Naive B cell (primary cell): ENCODE results near the gene TENT4A. TPM values are rescaled to one million over a fixed set of nuclear protein-coding genes. Genes with fewer than 3 reads are reported as not detected.
A peak's percentile ranks its signal among the peaks of the same experiment; 100 is the strongest.

Source experiments
- ATAC-seq, 2 donors: fragments of 150-1000 bp; cut with Tn5 transposase; 2 replicates each; pipeline ENCODE4 v1.10.0; 2021; ENCODE audit warnings: low read depth in 2 of 2, mild to moderate bottlenecking in 2 of 2, moderate library complexity in 2 of 2
- DNase-seq: peaks from one replicate; pipeline ENCODE4 v3.0.0; 2022
- H3K27ac Mint-ChIP-seq, 6 donors: one replicate each; pipeline ENCODE4 v1.8.0; 2020 to 2022; ENCODE audit warnings: mild to moderate bottlenecking in 6 of 6, mixed read lengths in 6 of 6, moderate library complexity in 5 of 6, inconsistent platforms in 2 of 6
- H3K27me3 Mint-ChIP-seq, 3 donors: one replicate each; pipeline ENCODE4 v1.8.0; 2021 to 2022; ENCODE audit warnings: mixed read lengths in 3 of 3, mild to moderate bottlenecking in 1 of 3
- H3K36me3 Mint-ChIP-seq, 2 donors: one replicate each; pipeline ENCODE4 v1.8.0; 2020 to 2022; ENCODE audit warnings: mixed read lengths in 2 of 2, inconsistent platforms in 1 of 2, mild to moderate bottlenecking in 1 of 2
- H3K4me1 Mint-ChIP-seq, 3 donors: one replicate each; pipeline ENCODE4 v1.8.0; 2020 to 2022; ENCODE audit warnings: mixed read lengths in 3 of 3, inconsistent platforms in 1 of 3, mild to moderate bottlenecking in 1 of 3, moderate library complexity in 1 of 3
- H3K4me3 Mint-ChIP-seq, 8 donors: one replicate each; pipeline ENCODE4 v1.8.0; 2020 to 2022; ENCODE audit warnings: mild to moderate bottlenecking in 8 of 8, mixed read lengths in 8 of 8, moderate library complexity in 8 of 8, inconsistent platforms in 2 of 8
- H3K9me3 Mint-ChIP-seq, 7 donors: one replicate each; pipeline ENCODE4 v1.8.0; 2020 to 2022; ENCODE audit warnings: mixed read lengths in 7 of 7, mild to moderate bottlenecking in 5 of 7, inconsistent platforms in 2 of 7, moderate library complexity in 1 of 7
- polyA plus RNA-seq, 6 donors: library from polyadenylated mRNA; unstranded; fragments of 300-500 nt; fragmentation: Illumina TruSeq; gene quantifications; one replicate each; pipeline ENCODE4 v1.2.3, GENCODE V29; 2021; ENCODE audit warnings: low read depth in 6 of 6

Gene TENT4A
- polyA plus RNA-seq, 6 donors from 2014 or later: 0.04 to 2.0 (median 0.96) TPM

GRCh38 chr5:6755519-6755918, 42.3 kb downstream of the TENT4A start:
- Mint-ChIP-seq H3K4me1 (peaks cover 0 to under 1% (median 0%) of the 10 kb centered on the region in 3 donors), H3K36me3 (peaks cover 13 to 25% of the 10 kb centered on the region in 2 donors), H3K9me3 (no peaks in the 10 kb centered on the region), H3K27me3 (no peaks in the 10 kb centered on the region), H3K27ac (peak overlapping the region in 1 of 6 donors; percentile 14), H3K4me3 (no peak overlapping the region)
- ATAC-seq (no peak), DNase-seq (no peak)

GRCh38 chr5:6755941-6756340, 42.7 kb downstream of the TENT4A start:
- Mint-ChIP-seq H3K27me3 (no peaks in the 10 kb centered on the region), H3K4me3 (no peak overlapping the region), H3K4me1 (no peaks in the 10 kb centered on the region), H3K9me3 (no peaks in the 10 kb centered on the region), H3K36me3 (peaks cover 13 to 25% of the 10 kb centered on the region in 2 donors), H3K27ac (no peak overlapping the region)
- DNase-seq (no peak), ATAC-seq (no peak)

GRCh38 chr5:6757414-6757969, 44.3 kb downstream of the TENT4A start:
- Mint-ChIP-seq H3K4me3 (no peak overlapping the region), H3K27me3 (no peaks in the 10 kb centered on the region), H3K27ac (peak overlapping the region in 1 of 6 donors; percentile 91), H3K9me3 (peaks cover 0 to under 1% (median 0%) of the 10 kb centered on the region in 7 donors), H3K4me1 (no peaks in the 10 kb centered on the region), H3K36me3 (peaks cover 13 to 25% of the 10 kb centered on the region in 2 donors)
- no peak for DNase-seq
- ATAC-seq: no peak

GRCh38 chr5:6758236-6758635, 45.0 kb downstream of the TENT4A start:
- H3K27me3 Mint-ChIP-seq: no peaks in the 10 kb centered on the region
- peaks cover 0 to 3% (median 0%) of the 10 kb centered on the region in 7 donors for H3K9me3 Mint-ChIP-seq
- DNase-seq (no peak), ATAC-seq (no peak)
- H3K4me3 Mint-ChIP-seq: no peak overlapping the region
- H3K4me1 Mint-ChIP-seq: no peaks in the 10 kb centered on the region
- H3K36me3 Mint-ChIP-seq: peaks cover 10 to 20% of the 10 kb centered on the region in 2 donors
- H3K27ac Mint-ChIP-seq: peak overlapping the region in 1 of 6 donors; percentile 91

- H3K36me3 Mint-ChIP-seq: peaks cover 5 to 15% of the 10 kb centered on the region in 2 donors
- no peak overlapping the region for H3K4me3 Mint-ChIP-seq
- H3K4me1 Mint-ChIP-seq: no peaks in the 10 kb centered on the region
- no peak overlapping the region for H3K27ac Mint-ChIP-seq
- H3K27me3 Mint-ChIP-seq: no peaks in the 10 kb centered on the region
- ATAC-seq (no peak), DNase-seq (no peak)
- H3K9me3 Mint-ChIP-seq: peaks cover 0 to 3% (median 0%) of the 10 kb centered on the region in 7 donors
Observed at GRCh38 chr5:6758706-6759105, 45.5 kb downstream of the TENT4A start.

- Mint-ChIP-seq H3K9me3 (peaks cover 0 to 3% (median 0%) of the 10 kb centered on the region in 7 donors), H3K4me3 (no peak overlapping the region)
- ATAC-seq: no peak
Observed at GRCh38 chr5:6759401-6759800, 46.2 kb downstream of the TENT4A start.

GRCh38 chr5:6759983-6760382, 46.8 kb downstream of the TENT4A start:
- H3K4me3 Mint-ChIP-seq: no peak overlapping the region
- H3K4me1 Mint-ChIP-seq: no peaks in the 10 kb centered on the region
- peak overlapping the region in 1 of 6 donors; percentile 60 for H3K27ac Mint-ChIP-seq
- no peaks in the 10 kb centered on the region for H3K27me3 Mint-ChIP-seq
- H3K36me3 Mint-ChIP-seq: peaks cover 0 to 12% of the 10 kb centered on the region in 2 donors
- DNase-seq (no peak), ATAC-seq (no peak)
- peaks cover 0 to 3% (median 0%) of the 10 kb centered on the region in 7 donors for H3K9me3 Mint-ChIP-seq

More at GRCh38 chr5:6759401-6759800, 46.2 kb downstream of the TENT4A start:
- H3K4me1 Mint-ChIP-seq: no peaks in the 10 kb centered on the region
- no peak overlapping the region for H3K27ac Mint-ChIP-seq
- H3K36me3 Mint-ChIP-seq: peaks cover 0 to 13% of the 10 kb centered on the region in 2 donors
- no peak for DNase-seq
- no peaks in the 10 kb centered on the region for H3K27me3 Mint-ChIP-seq

GRCh38 chr5:6760686-6761085, 47.5 kb downstream of the TENT4A start:
- Mint-ChIP-seq H3K36me3 (peaks cover 0 to 5% of the 10 kb centered on the region in 2 donors), H3K4me1 (no peaks in the 10 kb centered on the region), H3K27me3 (no peaks in the 10 kb centered on the region), H3K9me3 (peaks cover 0 to 3% (median 0%) of the 10 kb centered on the region in 7 donors), H3K4me3 (no peak overlapping the region), H3K27ac (peak overlapping the region in 2 of 6 donors; percentile 54 to 88)
- ATAC-seq (no peak), DNase-seq (no peak)

- H3K9me3 Mint-ChIP-seq: peaks cover 0 to 3% (median 0%) of the 10 kb centered on the region in 7 donors
- no peak for ATAC-seq
- H3K36me3 Mint-ChIP-seq: no peaks in the 10 kb centered on the region
- no peak for DNase-seq
- H3K4me1 Mint-ChIP-seq: no peaks in the 10 kb centered on the region
- no peak overlapping the region for H3K4me3 Mint-ChIP-seq
- H3K27me3 Mint-ChIP-seq: no peaks in the 10 kb centered on the region
- no peak overlapping the region for H3K27ac Mint-ChIP-seq
Observed at GRCh38 chr5:6761333-6761732, 48.1 kb downstream of the TENT4A start.

- peaks cover 0 to 3% (median 0%) of the 10 kb centered on the region in 7 donors for H3K9me3 Mint-ChIP-seq
- DNase-seq (no peak), ATAC-seq (no peak)
- no peaks in the 10 kb centered on the region for H3K4me1 Mint-ChIP-seq
- H3K27me3 Mint-ChIP-seq: peaks cover 0 to under 1% (median 0%) of the 10 kb centered on the region in 3 donors
- no peaks in the 10 kb centered on the region for H3K36me3 Mint-ChIP-seq
- no peak overlapping the region for H3K27ac Mint-ChIP-seq
- H3K4me3 Mint-ChIP-seq: no peak overlapping the region
Observed at GRCh38 chr5:6762116-6762515, 48.9 kb downstream of the TENT4A start.

- peaks cover 4 to 6% (median 5%) of the 10 kb centered on the region in 3 donors for H3K27me3 Mint-ChIP-seq
- no peak overlapping the region for H3K27ac Mint-ChIP-seq
- no peak for ATAC-seq
Observed at GRCh38 chr5:6762697-6763096, 49.5 kb downstream of the TENT4A start.

GRCh38 chr5:6763191-6763590, 50.0 kb downstream of the TENT4A start:
- no peak overlapping the region for H3K4me3 Mint-ChIP-seq
- H3K4me1 Mint-ChIP-seq: peaks cover 0 to 4% (median 0%) of the 10 kb centered on the region in 3 donors
- ATAC-seq (no peak), DNase-seq (no peak)
- H3K36me3 Mint-ChIP-seq: no peaks in the 10 kb centered on the region
- H3K27ac Mint-ChIP-seq: no peak overlapping the region
- H3K27me3 Mint-ChIP-seq: peaks cover 4 to 11% (median 5%) of the 10 kb centered on the region in 3 donors
- peaks cover 0 to 3% (median 0%) of the 10 kb centered on the region in 7 donors for H3K9me3 Mint-ChIP-seq

More at GRCh38 chr5:6762697-6763096, 49.5 kb downstream of the TENT4A start:
- Mint-ChIP-seq H3K36me3 (no peaks in the 10 kb centered on the region), H3K9me3 (peaks cover 0 to 3% (median 0%) of the 10 kb centered on the region in 7 donors), H3K4me1 (peaks cover 0 to 4% (median 0%) of the 10 kb centered on the region in 3 donors), H3K4me3 (no peak overlapping the region)
- DNase-seq: no peak

- H3K27ac Mint-ChIP-seq: no peak overlapping the region
- ATAC-seq: no peak
- no peaks in the 10 kb centered on the region for H3K36me3 Mint-ChIP-seq
- H3K4me3 Mint-ChIP-seq: no peak overlapping the region
- peaks cover 0 to 3% (median 0%) of the 10 kb centered on the region in 7 donors for H3K9me3 Mint-ChIP-seq
- peaks cover 0 to 4% (median 0%) of the 10 kb centered on the region in 3 donors for H3K4me1 Mint-ChIP-seq
- DNase-seq: no peak
- H3K27me3 Mint-ChIP-seq: peaks cover 4 to 24% (median 12%) of the 10 kb centered on the region in 3 donors
Observed at GRCh38 chr5:6765612-6766525, 52.6 kb downstream of the TENT4A start.
